Neural cell (in vitro differentiated cells): ENCODE measurements around the gene HAAO.

ENCODE experiments used
- EP300 ChIP-seq: fragments of 450-650 bp; conservative IDR thresholded peaks from 2 replicates; pipeline ENCODE4 v1.6.1; 2014; ENCODE audit warnings: antibody characterized with exemption, mild to moderate bottlenecking, moderate library complexity; ENCODE audit not compliant: poor library complexity, severe bottlenecking
- EZH2 ChIP-seq: fragments of 200-600, 300-800 bp; shearing (Covaris generic), sonication (generic); IDR thresholded peaks from 2 replicates; pipeline ENCODE4 v1.6.1; 2014; ENCODE audit warnings: antibody characterized with exemption, low read length, borderline replicate concordance, mild to moderate bottlenecking; ENCODE audit not compliant: insufficient read depth, poor library complexity, severe bottlenecking
- MXI1 ChIP-seq: fragments of 450-650 bp; conservative IDR thresholded peaks from 2 replicates; pipeline ENCODE4 v1.6.1; 2014; ENCODE audit warnings: antibody characterized with exemption, mild to moderate bottlenecking; ENCODE audit not compliant: poor library complexity, severe bottlenecking
- POLR2AphosphoS5 ChIP-seq: IDR thresholded peaks from 2 replicates; pipeline ENCODE4 v1.6.1; 2012
- TAF1 ChIP-seq: IDR thresholded peaks from 2 replicates; pipeline ENCODE4 v1.6.1; 2012; ENCODE audit warnings: low read depth
- TF ChIP-seq, protein P1 (sequence below): fragments of 450-650 bp; IDR thresholded peaks from 2 replicates; pipeline ENCODE4 v1.5.1; 2014; ENCODE audit warnings: antibody characterized with exemption, mild to moderate bottlenecking, moderate library complexity; ENCODE audit not compliant: poor library complexity, severe bottlenecking

- TF ChIP-seq EZH2 (no peak), EP300 (no peak), TAF1 (no peak), MXI1 (no peak), POLR2AphosphoS5 (no peak)
- TF ChIP-seq, protein P1, sequence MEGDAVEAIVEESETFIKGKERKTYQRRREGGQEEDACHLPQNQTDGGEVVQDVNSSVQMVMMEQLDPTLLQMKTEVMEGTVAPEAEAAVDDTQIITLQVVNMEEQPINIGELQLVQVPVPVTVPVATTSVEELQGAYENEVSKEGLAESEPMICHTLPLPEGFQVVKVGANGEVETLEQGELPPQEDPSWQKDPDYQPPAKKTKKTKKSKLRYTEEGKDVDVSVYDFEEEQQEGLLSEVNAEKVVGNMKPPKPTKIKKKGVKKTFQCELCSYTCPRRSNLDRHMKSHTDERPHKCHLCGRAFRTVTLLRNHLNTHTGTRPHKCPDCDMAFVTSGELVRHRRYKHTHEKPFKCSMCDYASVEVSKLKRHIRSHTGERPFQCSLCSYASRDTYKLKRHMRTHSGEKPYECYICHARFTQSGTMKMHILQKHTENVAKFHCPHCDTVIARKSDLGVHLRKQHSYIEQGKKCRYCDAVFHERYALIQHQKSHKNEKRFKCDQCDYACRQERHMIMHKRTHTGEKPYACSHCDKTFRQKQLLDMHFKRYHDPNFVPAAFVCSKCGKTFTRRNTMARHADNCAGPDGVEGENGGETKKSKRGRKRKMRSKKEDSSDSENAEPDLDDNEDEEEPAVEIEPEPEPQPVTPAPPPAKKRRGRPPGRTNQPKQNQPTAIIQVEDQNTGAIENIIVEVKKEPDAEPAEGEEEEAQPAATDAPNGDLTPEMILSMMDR, result no peak
Measured at GRCh38 chr2:42775810-42776209, 16.6 kb downstream of the HAAO start.
